ENCODE measurements around the gene HLA-DPB1.

DNA sequence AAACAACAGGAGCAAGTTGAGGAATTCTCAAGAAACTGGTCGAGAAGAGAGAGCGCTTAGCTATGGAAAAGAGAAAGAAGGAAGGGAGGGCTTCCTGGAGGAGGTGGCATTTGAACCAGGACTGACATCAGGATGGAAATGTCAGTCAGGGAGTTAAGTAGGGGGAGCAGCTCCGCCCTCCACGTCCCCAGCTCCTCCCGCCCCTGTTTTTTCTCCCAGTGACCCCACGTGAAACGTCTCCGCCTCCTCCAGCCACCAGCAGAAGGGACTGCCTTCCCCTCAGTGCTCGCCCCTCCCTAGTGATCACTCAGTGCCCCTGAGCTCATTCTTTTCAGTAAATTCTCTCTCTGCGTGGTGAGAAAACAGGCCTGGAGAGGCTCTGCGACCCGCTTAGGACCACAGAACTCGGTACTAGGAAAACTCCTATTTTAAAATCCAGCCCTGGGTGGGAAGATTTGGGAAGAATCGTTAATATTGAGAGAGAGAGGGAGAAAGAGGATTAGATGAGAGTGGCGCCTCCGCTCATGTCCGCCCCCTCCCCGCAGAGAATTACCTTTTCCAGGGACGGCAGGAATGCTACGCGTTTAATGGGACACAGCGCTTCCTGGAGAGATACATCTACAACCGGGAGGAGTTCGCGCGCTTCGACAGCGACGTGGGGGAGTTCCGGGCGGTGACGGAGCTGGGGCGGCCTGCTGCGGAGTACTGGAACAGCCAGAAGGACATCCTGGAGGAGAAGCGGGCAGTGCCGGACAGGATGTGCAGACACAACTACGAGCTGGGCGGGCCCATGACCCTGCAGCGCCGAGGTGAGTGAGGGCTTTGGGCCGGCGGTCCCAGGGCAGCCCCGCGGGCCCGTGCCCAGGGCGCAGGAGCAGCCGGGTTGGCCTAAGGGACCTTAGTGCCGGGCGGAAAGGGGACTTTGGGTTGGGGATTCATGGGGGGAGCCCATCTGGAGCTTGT is 4.6 kb downstream of the HLA-DPB1 start:
- TF ChIP-seq REST (IDR thresholded peaks at IDR 0.05), result no peak
- TF ChIP-seq, protein P1, sequence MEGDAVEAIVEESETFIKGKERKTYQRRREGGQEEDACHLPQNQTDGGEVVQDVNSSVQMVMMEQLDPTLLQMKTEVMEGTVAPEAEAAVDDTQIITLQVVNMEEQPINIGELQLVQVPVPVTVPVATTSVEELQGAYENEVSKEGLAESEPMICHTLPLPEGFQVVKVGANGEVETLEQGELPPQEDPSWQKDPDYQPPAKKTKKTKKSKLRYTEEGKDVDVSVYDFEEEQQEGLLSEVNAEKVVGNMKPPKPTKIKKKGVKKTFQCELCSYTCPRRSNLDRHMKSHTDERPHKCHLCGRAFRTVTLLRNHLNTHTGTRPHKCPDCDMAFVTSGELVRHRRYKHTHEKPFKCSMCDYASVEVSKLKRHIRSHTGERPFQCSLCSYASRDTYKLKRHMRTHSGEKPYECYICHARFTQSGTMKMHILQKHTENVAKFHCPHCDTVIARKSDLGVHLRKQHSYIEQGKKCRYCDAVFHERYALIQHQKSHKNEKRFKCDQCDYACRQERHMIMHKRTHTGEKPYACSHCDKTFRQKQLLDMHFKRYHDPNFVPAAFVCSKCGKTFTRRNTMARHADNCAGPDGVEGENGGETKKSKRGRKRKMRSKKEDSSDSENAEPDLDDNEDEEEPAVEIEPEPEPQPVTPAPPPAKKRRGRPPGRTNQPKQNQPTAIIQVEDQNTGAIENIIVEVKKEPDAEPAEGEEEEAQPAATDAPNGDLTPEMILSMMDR (IDR thresholded peaks at IDR 0.05), result no peak
- no peak for TF ChIP-seq MYC (IDR thresholded peaks at IDR 0.05; ENCODE audit: borderline replicate concordance, low read length)
- no peak for TF ChIP-seq RNF2 (IDR thresholded peaks at IDR 0.05; ENCODE audit: borderline replicate concordance, low read depth)
- no peak for TF ChIP-seq CEBPB (IDR thresholded peaks at IDR 0.05)
- no peak for TF ChIP-seq POLR2A (IDR thresholded peaks at IDR 0.05; ENCODE audit: low read length)
- TF ChIP-seq CBX2 (IDR thresholded peaks at IDR 0.05; ENCODE audit: borderline replicate concordance, low read depth), result no peak
- no peak for TF ChIP-seq SREBF2 (IDR thresholded peaks at IDR 0.05)
- TF ChIP-seq, protein P2, sequence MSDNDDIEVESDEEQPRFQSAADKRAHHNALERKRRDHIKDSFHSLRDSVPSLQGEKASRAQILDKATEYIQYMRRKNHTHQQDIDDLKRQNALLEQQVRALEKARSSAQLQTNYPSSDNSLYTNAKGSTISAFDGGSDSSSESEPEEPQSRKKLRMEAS (IDR thresholded peaks at IDR 0.05), result no peak
- no peak for TF ChIP-seq CBX8 (IDR thresholded peaks at IDR 0.05)
- no peak for TF ChIP-seq HEYL (CRISPR knock-in tag; IDR thresholded peaks at IDR 0.05)
- TF ChIP-seq EP300 (IDR thresholded peaks at IDR 0.05), result no peak

Data from A549 (cell line).